Cerebellar cortex (tissue), 1 donor: ENCODE data around the gene ZNF683.
"Not testable (repeated sequence)": the region's sequence is repeated elsewhere in the genome, so short reads cannot be mapped to it uniquely, and the experiment has no call there.

ENCODE experiments used
- DNase-seq: peaks from one replicate; pipeline ENCODE4 v3.0.0-alpha.2; 2015; ENCODE audit warnings: low spot score

Gene ZNF683

DNA sequence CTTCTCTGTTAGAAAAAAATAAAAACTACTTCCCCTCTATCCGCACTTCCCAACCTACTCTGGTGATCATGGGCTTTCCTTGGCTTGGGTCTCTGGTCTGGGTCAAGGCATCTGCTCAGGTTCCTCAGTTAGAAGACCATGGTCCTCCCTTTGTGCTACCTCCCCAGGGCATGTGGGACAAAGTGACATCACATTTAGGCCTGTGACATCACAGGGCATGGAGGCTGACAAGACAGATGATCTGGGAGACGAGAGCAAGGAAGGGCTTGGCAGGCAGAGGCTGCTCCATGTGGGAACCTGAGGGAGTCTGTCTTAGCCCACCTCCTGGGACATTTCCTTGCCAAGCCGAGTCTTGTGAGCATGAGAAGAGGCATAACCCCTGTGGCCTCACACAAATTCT lies at the start of gene ZNF683:
Gene ZNF683, minus strand, starts transcription at position 140 of the 400 bp plus-strand sequence. CDS start 4,179 bp downstream, outside the sequence.
- DNase-seq, result not testable (repeated sequence)

DNA sequence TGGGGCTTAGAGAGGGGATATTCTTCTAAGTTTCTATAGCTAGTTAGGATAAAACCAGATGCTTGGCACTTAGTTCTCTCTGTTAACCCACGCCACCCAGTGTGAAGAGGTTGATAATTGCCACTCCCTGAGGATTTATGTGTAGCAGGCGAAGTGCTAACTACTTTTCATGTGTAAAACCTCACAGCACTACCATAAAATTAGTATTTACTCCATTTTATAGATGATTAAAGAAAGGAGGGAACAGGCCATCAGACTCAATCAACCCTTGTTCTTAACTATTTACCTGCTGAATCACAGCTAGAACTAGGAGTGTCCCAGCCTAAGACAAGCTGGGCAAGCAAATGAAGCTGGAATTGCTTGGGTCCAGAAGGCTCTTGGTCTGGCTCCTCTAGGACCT lies 46.9 kb upstream of the ZNF683 start:
- DNase-seq, result no peak

DNA sequence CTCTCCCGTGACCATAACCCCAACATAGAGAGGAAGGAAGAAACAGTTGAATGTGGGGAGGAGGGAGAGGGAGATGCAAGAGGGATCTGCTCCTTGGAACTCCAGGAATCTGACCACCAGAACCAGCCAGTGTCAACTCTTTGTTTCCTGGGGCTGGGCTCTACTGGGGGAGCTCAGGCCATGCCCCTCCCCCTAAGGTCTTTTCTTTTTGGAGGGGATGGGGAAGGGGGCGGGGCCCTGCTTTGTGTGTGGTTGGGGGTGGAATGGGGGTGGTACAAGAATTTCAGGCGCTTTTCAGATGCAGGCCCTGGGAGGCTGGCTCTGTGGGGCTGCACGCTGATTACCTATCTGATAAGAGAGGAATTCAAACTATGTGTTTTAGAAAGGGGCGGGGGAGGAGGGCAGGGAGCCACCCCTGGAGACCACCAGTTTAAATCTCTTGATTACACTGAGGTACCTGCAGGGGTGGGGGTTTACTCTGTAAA lies 46.4 kb upstream of the ZNF683 start:
- DNase-seq, result no peak

GRCh38 chr1:26417111-26417759 lies 44.7 kb upstream of the ZNF683 start:
- peak; percentile 89 for DNase-seq

GRCh38 chr1:26413031-26413430 lies 40.5 kb upstream of the ZNF683 start:
- DNase-seq, result no peak

DNA sequence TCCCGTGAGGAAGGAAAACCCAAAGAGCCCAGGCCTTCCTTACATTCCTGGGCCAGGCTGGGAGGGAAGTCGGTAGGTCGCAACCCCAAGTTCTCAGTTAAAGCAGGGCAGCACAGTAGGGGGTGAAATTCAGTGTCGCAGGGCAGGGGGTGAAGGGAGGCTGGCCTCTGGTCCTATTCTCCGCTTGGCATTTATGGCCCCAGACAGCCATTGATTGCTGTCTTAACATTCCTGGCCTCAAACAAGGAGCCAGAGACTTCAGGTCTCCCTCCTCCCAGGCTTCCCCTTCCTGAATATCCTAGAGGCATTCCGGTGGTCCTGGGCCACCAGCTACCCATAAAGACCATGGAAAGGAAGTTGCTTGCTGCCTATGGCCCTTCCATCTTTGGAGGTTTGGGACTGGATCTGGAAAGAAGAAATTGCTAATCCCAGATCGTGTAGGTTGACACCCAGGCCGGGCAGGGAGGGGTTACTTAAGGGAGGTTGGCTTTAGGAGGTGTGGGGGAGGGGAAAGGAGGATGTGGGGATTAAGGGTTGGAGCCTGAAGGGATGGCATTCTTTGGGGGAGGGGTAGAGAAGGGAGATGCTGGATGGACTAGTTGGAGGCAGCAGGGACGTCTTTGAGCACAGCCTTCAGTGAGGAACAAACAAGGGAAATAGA lies 39.8 kb upstream of the ZNF683 start:
- peak; percentile 73 for DNase-seq

GRCh38 chr1:26411624-26412074 lies 39.1 kb upstream of the ZNF683 start:
- DNase-seq, result no peak

GRCh38 chr1:26410706-26411623 lies 38.4 kb upstream of the ZNF683 start, which contains the start of gene LIN28A:
Gene LIN28A (plus strand): TSS chr1:26410817. CDS start chr1:26410892, 75 bp downstream.
- no peak for DNase-seq

- DNase-seq, result peak; percentile 86
These were observed 36.7 kb upstream of the ZNF683 start for GRCh38 chr1:26409191-26409807.

DNA sequence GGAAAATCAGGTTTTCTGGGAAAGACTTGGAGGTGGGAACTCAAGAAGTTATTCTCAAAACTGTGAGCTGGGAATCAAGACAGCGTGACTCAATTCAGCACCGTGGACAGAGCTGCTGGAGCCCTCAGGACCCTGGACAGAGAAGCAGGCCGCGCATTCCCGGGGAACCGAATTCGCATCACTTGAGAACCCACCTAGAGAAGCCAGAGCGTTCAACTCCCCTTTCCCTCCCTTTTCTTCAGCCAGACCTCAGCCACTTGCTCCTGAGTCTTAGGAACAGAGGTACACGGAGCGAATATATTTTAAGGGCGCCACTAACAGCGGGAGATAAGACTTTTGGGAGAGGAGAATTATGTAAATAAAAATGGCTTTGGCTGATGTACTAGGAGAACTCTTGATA lies 36.1 kb upstream of the ZNF683 start:
- peak; percentile 73 for DNase-seq

GRCh38 chr1:26405281-26405915 lies 32.8 kb upstream of the ZNF683 start:
- no peak for DNase-seq

DNA sequence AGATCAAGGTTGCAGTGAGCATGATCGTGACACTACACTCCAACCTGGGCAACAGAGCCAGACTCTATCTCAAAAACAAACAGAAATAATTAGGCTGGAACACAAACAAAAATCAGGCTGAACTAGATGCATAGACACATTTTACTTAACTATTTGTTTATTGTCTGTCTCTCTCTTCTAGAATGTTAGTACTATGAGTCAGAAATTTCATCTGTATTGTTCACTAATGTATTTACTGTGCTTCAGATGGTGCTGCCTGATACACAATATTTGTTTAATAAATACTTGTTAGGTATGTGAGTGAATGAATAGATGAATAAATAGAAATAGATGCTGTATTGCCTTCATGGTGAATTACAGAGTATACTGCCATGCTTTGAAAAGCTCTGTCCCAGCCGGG lies 32.1 kb upstream of the ZNF683 start:
- no peak for DNase-seq

DNA sequence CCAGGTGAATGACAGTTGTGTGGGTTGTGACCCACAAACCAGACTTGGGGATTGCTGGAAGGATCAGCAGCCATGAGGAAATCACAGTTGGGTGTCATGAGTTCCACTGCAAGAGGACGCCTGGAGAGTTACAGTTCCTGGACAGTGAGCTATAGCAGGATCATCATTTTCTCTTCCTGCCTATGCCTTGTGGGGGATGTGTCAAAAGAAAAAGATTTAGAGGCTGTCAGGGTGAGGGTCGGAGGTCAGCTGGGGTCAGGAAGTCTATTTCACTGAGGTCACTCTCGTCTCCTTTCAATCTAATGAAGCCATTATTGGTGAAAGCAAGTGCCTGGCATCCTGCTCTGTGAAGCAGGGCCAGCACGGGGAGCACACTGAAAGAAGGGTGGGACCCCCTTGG lies 31.1 kb upstream of the ZNF683 start:
- DNase-seq, result no peak

GRCh38 chr1:26401891-26402290 lies 29.3 kb upstream of the ZNF683 start:
- DNase-seq, result no peak

GRCh38 chr1:26399034-26399433 lies 26.5 kb upstream of the ZNF683 start:
- no peak for DNase-seq

GRCh38 chr1:26395754-26396153 lies 23.2 kb upstream of the ZNF683 start:
- DNase-seq, result no peak

DNA sequence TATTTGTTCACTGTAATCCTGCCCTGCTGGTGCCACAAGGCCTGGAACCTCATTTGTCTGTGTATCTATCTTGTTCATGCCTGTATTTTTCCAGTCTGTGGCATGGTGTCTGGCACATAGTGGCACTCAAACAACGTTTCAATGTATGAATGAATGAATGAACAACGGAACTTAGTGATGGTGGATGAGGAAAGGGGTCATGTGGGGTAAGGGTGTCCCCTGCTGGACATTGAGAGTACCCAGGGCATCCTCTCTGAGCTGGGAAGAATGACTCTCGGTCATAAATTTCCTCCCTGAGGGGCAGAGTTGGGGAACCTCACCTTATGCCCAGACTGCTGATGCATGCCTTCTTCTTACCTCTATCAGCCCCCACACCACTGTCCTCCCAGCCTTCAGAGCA lies 18.9 kb upstream of the ZNF683 start:
- peak; percentile 49 for DNase-seq

GRCh38 chr1:26389604-26390247 lies 17.2 kb upstream of the ZNF683 start:
- DNase-seq, result no peak

DNA sequence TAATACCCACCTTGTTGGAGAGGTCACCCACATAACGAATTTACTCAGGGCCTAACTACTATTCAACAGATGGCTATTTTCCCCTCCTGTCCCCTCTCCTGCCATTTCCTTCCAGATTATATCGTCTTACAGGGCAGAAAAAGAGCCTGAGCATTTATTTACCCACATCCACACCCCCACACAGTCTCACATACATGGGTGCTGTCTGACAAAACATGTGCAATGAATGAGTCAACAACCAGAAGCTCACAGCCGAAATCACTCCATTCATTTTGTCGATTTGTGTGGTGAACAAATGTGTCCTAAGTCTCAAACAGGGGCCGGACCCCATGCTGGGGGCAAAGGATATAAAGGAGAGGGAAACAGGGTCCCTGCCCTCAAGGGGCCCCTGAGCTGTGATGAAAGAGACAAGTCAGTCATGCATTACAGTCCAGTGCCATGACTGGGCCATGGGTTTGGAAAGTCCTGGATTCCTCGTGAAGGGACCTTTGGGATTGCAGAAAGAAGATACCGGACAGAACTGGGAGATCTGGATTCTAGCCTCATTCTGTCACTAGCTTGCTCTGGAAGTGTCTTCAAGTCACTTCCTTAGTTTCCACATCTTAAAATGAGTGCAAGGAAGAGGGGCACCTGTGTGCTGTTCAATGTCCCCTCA lies 16.4 kb upstream of the ZNF683 start:
- DNase-seq, result no peak

- no peak for DNase-seq
These were observed 14.9 kb upstream of the ZNF683 start for GRCh38 chr1:26387447-26387846.
